NT2/D1 (cell line): ENCODE measurements around the gene ITIH5.

ENCODE experiments used
- DNase-seq: peaks from one replicate; pipeline ENCODE4 v3.0.0-alpha.2; 2011; ENCODE audit warnings: low read depth, low spot score
- H3K27me3 ChIP-seq: 2 replicates; pipeline ENCODE4 v1.6.0; 2011; ENCODE audit warnings: mild to moderate bottlenecking; ENCODE audit not compliant: insufficient read length, insufficient read depth
- H3K36me3 ChIP-seq: 2 replicates; pipeline ENCODE4 v1.6.1; 2011; ENCODE audit warnings: mild to moderate bottlenecking, low read length, mixed read lengths; ENCODE audit not compliant: insufficient read depth, insufficient read length
- H3K4me1 ChIP-seq: 2 replicates; pipeline ENCODE4 v1.5.1; 2011; ENCODE audit not compliant: insufficient read depth, insufficient read length
- H3K4me3 ChIP-seq: 2 replicates; pipeline ENCODE4 v1.5.1; 2011; ENCODE audit warnings: low read depth; ENCODE audit not compliant: insufficient read length
- H3K9ac ChIP-seq: 2 replicates; pipeline ENCODE4 v1.6.0; 2011; ENCODE audit warnings: low read depth; ENCODE audit not compliant: insufficient read length
- H3K9me3 ChIP-seq: 2 replicates; pipeline ENCODE4 v1.5.1; 2011; ENCODE audit warnings: mild to moderate bottlenecking, low read length; ENCODE audit not compliant: insufficient read depth
- SUZ12 ChIP-seq: IDR thresholded peaks from 2 replicates; pipeline ENCODE4 v1.6.1; 2011; ENCODE audit not compliant: insufficient read length, insufficient read depth; ENCODE audit errors: extremely low read depth
- YY1 ChIP-seq: IDR thresholded peaks from 2 replicates; pipeline ENCODE4 v1.6.1; 2011; ENCODE audit not compliant: insufficient read length, insufficient read depth
- ZNF274 ChIP-seq: IDR thresholded peaks from 2 replicates; pipeline ENCODE4 v1.6.1; 2011; ENCODE audit warnings: mild to moderate bottlenecking, low read depth, low read length

Gene ITIH5

GRCh38 chr10:7547829-7548228 is 118.9 kb downstream of the ITIH5 start:
- peaks cover 3% of the 10 kb centered on the region for H3K27me3 ChIP-seq
- peaks cover 10% of the 10 kb centered on the region for H3K4me1 ChIP-seq
- no peak overlapping the region for H3K9ac ChIP-seq
- TF ChIP-seq SUZ12 (no peak), ZNF274 (no peak), YY1 (no peak)
- no peak for DNase-seq
- no peaks in the 10 kb centered on the region for H3K36me3 ChIP-seq
- H3K4me3 ChIP-seq = no peak overlapping the region
- no peaks in the 10 kb centered on the region for H3K9me3 ChIP-seq

DNA sequence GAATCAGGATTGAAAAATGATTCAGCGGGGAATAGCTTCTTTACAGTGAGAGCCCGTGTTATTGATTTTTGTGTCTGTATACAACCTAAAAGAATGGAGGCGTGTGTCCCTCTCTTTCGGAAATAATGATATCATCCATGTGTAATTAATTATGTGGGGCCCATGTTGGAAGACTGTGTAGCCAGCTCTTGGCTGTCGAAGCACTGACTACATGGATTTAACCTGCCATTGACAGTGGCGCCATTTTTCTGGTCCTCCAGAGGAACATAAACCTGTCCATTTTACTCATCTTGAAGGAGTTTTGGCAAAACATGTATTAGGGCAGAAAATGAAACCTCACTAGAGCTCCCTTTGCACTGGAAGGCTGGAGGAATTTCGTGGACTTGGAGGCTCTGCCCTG is 119.6 kb downstream of the ITIH5 start:
- Histone ChIP-seq H3K9me3 (no peaks in the 10 kb centered on the region), H3K27me3 (peaks cover 3% of the 10 kb centered on the region), H3K4me3 (no peak overlapping the region), H3K4me1 (peaks cover 10% of the 10 kb centered on the region), H3K36me3 (no peaks in the 10 kb centered on the region), H3K9ac (no peak overlapping the region)
- no peak for DNase-seq
- no peak for TF ChIP-seq ZNF274
- TF ChIP-seq SUZ12 = no peak
- no peak for TF ChIP-seq YY1

DNA sequence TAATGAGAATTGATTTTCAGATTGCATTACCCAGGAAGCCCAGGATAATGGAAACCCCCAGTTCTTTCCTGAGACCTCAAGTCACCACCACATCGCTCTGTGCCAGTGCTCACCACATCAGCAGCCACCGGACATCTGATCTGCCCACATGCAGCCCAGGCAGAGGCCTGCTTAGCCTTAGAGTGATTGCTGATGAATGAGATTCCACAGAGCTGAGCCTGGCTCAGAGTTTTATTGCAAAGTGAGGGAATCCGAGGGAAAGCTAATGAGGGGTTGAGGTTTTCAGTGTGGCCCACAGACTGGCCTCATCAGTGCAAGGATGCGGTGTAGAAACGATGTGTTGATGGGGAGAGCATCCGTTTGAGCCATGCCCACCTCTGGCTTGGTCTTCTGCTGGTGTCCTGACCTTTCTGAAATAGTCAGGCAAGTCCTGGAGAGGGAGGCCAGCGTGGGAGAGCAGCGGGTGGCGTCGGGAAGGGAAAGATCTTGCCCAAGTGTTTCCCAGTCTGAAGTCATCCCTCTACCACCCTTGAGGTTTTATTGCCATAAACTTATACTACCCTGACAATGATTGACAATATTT is 120.3 kb downstream of the ITIH5 start:
- no peak for TF ChIP-seq ZNF274
- no peak for TF ChIP-seq YY1
- no peak for TF ChIP-seq SUZ12
- Histone ChIP-seq H3K4me1 (peaks cover 9% of the 10 kb centered on the region), H3K36me3 (no peaks in the 10 kb centered on the region), H3K9me3 (no peaks in the 10 kb centered on the region), H3K4me3 (no peak overlapping the region), H3K9ac (no peak overlapping the region), H3K27me3 (peaks cover 3% of the 10 kb centered on the region)
- DNase-seq = no peak

GRCh38 chr10:7545792-7546191 is 121.0 kb downstream of the ITIH5 start:
- no peaks in the 10 kb centered on the region for H3K9me3 ChIP-seq
- no peak overlapping the region for H3K9ac ChIP-seq
- no peak for DNase-seq
- no peaks in the 10 kb centered on the region for H3K36me3 ChIP-seq
- H3K4me1 ChIP-seq = peaks cover 4% of the 10 kb centered on the region
- no peak for TF ChIP-seq YY1
- no peak for TF ChIP-seq ZNF274
- TF ChIP-seq SUZ12 = no peak
- peaks cover 3% of the 10 kb centered on the region for H3K27me3 ChIP-seq
- no peak overlapping the region for H3K4me3 ChIP-seq

GRCh38 chr10:7545261-7545660 is 121.5 kb downstream of the ITIH5 start:
- H3K4me3 ChIP-seq = no peak overlapping the region
- peaks cover 4% of the 10 kb centered on the region for H3K4me1 ChIP-seq
- TF ChIP-seq ZNF274 = no peak
- no peak for TF ChIP-seq SUZ12
- TF ChIP-seq YY1 = no peak
- H3K9ac ChIP-seq = no peak overlapping the region
- no peak for DNase-seq
- H3K27me3 ChIP-seq = peaks cover 3% of the 10 kb centered on the region
- H3K9me3 ChIP-seq = no peaks in the 10 kb centered on the region
- no peaks in the 10 kb centered on the region for H3K36me3 ChIP-seq

- Histone ChIP-seq H3K4me1 (peaks cover 4% of the 10 kb centered on the region), H3K27me3 (no peaks in the 10 kb centered on the region), H3K9ac (no peak overlapping the region), H3K9me3 (no peaks in the 10 kb centered on the region), H3K4me3 (no peak overlapping the region), H3K36me3 (no peaks in the 10 kb centered on the region)
- no peak for DNase-seq
- TF ChIP-seq YY1 = no peak
- no peak for TF ChIP-seq ZNF274
- no peak for TF ChIP-seq SUZ12
These were observed 122.6 kb downstream of the ITIH5 start for GRCh38 chr10:7544203-7544602.

DNA sequence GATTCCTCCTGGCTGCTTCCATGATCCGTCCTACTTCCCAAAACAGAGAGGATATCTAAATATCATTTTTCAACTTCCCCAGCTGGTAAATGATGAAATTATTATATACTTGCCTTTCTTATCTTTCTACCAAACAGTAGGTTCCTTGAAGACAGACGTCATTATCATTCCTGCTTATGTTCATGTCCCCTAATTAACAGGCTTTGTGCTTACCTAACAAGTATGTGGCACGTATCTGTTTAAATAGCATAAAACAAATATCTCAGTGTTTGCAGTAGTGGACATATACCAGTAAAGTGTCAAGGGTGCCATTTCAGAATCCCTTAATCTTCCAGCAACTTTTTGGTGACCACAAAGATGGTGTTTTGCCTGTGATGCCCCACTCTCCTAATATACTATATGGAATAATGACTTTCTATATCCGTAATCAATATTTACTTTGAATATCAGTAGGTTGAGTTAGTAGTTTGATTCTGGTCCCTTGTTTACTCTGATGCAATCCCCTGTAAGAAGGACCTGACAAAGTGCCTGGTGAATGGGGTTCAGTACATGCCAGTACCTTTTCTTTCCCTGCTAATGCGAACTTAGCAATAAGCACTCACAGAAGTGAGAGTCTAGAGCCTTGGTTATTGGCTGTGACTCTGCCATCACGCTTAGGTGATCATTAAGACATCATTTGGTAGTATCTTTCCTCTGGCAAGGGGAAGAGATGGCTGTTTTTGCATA is 124.4 kb downstream of the ITIH5 start:
- peaks cover 4% of the 10 kb centered on the region for H3K4me1 ChIP-seq
- no peaks in the 10 kb centered on the region for H3K36me3 ChIP-seq
- no peaks in the 10 kb centered on the region for H3K9me3 ChIP-seq
- TF ChIP-seq SUZ12 = no peak
- no peak for TF ChIP-seq ZNF274
- H3K9ac ChIP-seq = no peak overlapping the region
- H3K4me3 ChIP-seq = no peak overlapping the region
- no peaks in the 10 kb centered on the region for H3K27me3 ChIP-seq
- DNase-seq = no peak
